ENCODE measurements around the gene KLF2.

GRCh38 chr19:16349551-16350152 is 25.0 kb downstream of the KLF2 start:
- TF ChIP-seq CTCF (conservative IDR thresholded peaks at IDR 0.05; ENCODE audit: low read depth, low read length) (no peak), EZH2 (IDR thresholded peaks at IDR 0.05; ENCODE audit: borderline replicate concordance, low read depth, low read length, poor library complexity, severe bottlenecking) (no peak)

All from A673 (cell line).